GM18511 (cell line): ENCODE results near the gene TULP4.

Experiments
- ATAC-seq: cut with Tn5 transposase; IDR thresholded peaks from one replicate; pipeline ENCODE4 v1.9.1; 2021; ENCODE audit warnings: mild to moderate bottlenecking, moderate library complexity; ENCODE audit not compliant: unreplicated experiment

Gene TULP4

DNA sequence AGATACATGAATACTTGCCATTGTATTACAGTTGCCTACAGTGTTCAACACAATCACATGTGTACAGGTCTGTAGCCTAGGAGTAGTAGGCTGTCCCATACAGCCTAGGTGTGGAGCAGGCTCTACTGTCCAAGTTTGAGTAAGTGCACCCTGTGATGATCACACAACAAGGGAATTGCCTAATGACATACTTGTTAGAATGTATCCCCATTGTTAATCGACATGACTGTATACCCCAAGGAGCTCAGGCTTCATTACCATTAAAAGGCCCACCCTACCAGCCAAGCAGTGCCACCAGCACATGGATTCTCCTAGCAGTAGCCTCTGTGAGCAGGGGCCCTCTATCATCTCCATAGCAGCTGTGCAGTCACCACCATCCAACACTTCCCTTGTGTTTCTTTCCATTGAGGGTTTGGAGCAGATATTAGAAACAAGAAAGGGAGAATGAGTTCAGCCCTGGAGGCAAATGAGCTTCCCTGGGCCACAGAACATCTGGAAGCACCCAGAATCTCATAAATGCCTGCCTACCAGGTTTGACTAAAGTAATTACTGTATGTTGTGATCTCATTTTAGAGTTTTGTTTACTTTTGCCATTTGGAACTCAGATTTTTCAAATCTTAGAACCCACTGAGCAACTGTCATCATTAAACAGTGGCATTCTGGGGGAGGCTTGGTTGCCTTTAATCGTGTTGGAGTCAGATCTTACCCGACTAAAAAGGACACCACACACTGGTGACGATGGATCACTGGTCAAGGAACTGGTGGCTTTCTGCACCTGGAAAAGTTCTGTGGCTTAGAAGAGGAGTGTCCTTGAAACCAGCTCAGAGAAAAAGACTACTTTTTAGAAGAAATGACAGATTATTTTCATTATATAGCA lies 104.9 kb downstream of the TULP4 start:
- no peak for ATAC-seq

GRCh38 chr6:158417760-158418098 lies 105.5 kb downstream of the TULP4 start:
- ATAC-seq: no peak

DNA sequence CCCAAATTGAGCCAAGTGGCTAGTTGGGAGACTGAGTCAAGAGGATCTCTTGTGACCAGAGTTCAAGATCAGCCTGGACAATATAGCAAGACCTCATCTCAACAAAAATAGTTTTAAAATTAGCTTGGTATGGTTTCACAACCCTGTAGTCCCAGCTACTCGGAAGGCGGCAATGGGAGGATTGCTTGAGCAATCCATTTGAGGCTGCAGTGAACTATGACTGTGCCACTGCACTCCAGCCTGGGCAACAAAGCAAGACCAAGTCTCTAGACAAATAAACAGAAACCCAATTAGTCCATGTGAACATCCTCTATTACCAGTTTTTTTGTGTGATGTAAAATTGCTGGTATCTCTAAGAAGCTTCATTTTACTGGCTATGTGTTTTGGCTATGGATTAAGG lies 106.2 kb downstream of the TULP4 start:
- no peak for ATAC-seq

GRCh38 chr6:158419339-158419909 lies 107.2 kb downstream of the TULP4 start:
- ATAC-seq: no peak

- no peak for ATAC-seq
Measured at GRCh38 chr6:158421381-158421780, 109.1 kb downstream of the TULP4 start.

DNA sequence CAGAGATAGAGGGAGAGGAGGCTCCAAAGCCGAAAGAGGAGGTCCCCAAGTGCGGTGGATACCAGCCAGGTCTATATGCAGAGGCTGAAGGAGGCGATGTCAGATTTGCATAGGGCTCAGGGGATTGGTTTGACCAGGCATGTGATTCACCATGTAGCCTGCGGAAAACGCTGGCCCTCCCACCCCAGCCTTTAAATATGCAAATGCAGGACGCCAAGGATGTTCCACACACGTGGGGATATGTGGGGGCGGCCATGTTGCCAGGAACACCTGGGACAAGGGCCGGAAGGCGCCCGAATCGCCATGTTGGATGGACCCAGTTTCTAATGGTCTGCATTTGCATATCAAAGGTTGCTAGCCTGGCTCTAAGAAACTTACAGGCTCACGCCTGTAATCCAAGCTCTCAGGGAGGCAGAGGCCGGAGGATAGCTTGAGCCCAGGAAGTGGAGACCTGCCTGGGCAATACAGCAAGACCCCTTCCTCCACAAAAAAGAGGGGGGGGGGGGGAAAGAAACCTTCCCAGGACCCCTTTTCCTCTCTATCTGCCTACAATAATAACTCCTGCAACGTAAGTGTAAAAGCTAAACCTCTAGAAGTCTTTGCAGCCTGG lies 110.5 kb downstream of the TULP4 start:
- no peak for ATAC-seq

DNA sequence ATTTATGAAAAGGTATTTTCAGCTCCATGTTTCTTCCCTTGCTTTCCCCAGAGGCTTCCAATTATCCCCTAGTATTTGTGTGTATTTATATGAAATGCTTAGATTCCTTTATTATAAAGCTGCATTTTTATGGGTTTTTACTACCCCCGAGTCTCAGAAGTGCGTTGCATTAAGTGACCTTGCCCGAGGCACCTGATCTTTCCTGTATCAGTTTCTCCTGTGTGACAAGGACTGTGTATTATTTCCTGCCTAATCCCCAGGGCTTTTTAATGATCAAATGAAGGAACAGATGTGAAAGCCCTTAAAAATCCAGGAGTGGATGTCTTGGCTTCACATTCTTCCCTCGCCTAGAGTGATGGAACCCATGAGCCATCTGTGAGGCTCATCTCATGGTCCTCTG lies 118.8 kb downstream of the TULP4 start:
- ATAC-seq: no peak

- ATAC-seq: no peak
Measured at GRCh38 chr6:158431560-158431959, 119.3 kb downstream of the TULP4 start.

GRCh38 chr6:158437571-158437970 lies 125.3 kb downstream of the TULP4 start:
- ATAC-seq: no peak

DNA sequence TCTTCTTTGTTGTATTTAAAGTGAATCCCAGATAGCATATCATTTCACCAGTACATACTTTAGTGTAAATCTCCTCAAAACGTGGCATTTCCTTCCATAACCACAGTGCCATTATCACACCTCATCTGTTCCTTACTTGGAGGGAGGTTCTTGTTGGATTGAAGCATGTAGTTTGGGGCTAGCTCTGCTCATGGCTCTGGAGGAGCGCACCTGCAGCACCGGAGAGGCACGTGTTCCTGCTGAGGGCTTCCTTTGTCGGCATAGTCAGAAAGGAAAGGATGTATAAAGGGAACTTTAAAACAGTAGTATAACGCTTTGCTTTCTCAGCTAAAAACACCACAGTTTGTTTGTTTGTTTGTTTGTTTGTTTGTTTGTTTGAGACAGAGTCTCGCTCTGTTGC lies 126.0 kb downstream of the TULP4 start:
- no peak for ATAC-seq

- ATAC-seq: peak; percentile 99
Measured at GRCh38 chr6:158439255-158439654, 127.0 kb downstream of the TULP4 start.

- no peak for ATAC-seq
Measured at GRCh38 chr6:158441716-158442215, 129.5 kb downstream of the TULP4 start.

- ATAC-seq: no peak
Measured at GRCh38 chr6:158442306-158442705, 130.0 kb downstream of the TULP4 start.

GRCh38 chr6:158445426-158446085 lies 133.3 kb downstream of the TULP4 start:
- ATAC-seq: no peak

DNA sequence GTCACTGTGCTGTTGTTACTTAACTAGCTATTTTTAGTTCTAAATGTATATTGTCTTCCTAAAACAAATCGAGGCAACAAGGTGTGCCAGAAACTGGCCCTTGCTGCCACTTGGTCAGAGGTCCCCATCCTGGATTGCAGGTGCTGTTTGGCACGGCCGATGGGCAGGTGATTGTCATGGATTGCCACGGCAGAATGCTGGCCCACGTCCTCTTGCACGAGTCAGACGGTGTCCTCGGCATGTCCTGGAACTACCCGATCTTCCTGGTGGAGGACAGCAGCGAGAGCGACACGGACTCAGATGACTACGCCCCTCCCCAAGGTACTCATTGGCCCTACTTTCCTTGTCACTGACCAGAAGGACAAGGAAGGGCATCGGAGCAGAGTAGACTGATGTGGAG lies 136.6 kb downstream of the TULP4 start:
- no peak for ATAC-seq

GRCh38 chr6:158452191-158452590 lies 139.9 kb downstream of the TULP4 start:
- no peak for ATAC-seq

- ATAC-seq: no peak
Measured at GRCh38 chr6:158457131-158457530, 144.9 kb downstream of the TULP4 start.

DNA sequence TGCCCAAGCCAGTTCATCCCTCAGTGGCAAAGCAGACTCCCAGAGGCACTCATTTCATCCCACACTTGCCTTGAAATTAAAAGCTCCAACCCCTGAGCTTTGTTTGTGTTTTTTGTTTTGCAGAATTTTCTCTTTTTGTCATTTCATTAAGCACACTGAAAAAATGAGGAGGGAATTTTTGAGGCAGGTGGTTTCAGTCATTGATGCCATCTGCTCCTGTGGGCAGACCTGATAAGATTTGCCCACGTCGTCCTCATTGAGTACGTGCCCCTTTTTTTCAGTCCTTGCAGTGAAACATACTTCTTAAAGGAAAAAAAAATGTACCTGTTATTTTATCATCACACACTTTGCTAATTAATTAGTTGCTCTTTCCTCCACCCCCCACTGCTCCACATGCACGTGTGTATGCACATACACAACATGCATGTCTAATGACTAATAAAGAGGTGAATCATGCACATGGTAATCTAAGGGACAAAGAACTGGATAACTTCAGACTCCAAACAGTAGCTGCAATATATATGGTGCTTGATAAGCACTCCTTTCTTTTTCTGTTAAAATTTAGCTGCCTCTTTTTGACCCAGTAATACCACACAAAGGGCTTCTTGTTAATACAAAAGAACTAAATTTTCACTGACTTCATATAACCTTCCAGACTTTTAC lies 145.5 kb downstream of the TULP4 start:
- no peak for ATAC-seq

DNA sequence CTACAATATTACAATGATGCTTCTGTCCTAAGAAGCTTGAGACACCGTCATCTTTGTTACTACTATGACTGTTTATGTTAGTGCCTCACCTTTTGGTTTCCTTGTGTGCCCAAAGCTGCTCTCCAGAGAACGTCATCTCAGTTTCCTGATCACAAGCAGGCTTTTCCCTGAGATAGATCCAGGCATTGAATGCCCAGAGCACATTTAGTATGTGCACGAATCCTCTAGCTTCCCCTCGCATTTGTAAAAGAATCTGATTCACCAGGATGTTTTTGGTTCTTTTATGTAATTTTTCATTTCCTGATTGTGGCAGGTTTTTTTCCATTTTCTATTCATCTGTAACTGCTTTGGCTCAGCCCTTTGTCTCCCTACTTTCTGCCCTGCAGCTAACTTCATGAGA lies 147.5 kb downstream of the TULP4 start:
- no peak for ATAC-seq

DNA sequence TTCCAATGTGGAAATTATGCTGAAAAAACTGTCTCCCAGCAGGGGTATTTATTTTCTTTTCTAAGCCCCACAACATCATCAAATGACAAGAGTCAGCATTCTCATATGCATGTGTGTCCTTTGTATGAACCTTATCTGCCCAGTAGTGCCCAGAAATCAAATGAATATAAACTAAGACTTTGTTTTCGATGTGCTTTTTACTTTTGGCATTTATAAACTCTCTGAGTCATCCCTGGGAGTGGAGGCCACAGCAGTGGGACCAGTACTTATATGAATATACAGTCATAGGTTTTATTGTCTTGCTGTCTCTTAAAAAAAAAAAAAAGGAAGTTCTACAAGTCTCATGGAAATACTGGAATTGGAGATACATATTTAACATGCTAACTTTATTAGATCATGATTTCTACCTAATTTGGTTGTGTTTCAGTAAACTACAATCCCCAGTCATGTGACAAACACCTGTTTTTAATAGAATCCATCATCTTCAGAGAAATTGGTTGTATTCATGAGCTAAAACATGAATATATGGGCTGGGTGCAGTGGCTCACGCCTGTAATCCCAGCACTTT lies 148.4 kb downstream of the TULP4 start:
- no peak for ATAC-seq

- no peak for ATAC-seq
Measured at GRCh38 chr6:158461954-158462353, 149.7 kb downstream of the TULP4 start.
